Measurements from ENCODE around the gene CD200.
A peak's percentile ranks its signal among the peaks of the same experiment; 100 is the strongest.

The CD200 gene

GRCh38 chr3:112393360-112393728 lies 60.4 kb downstream of the CD200 start:
- H3K27me3 ChIP-seq (ENCODE audit: insufficient read depth, low read length, poor library complexity, severe bottlenecking), result no peaks in the 10 kb centered on the region
- H3K4me2 ChIP-seq (ENCODE audit: low read depth, low read length, poor library complexity, severe bottlenecking), result no peak overlapping the region
- peaks cover 12% of the 10 kb centered on the region for H3K9me3 ChIP-seq (ENCODE audit: insufficient read depth, low read depth, low read length)
- no peak overlapping the region for H2AFZ ChIP-seq (ENCODE audit: low read length)
- peaks cover 84% of the 10 kb centered on the region for H3K4me1 ChIP-seq (ENCODE audit: insufficient read depth, low read length, poor library complexity, severe bottlenecking)
- no peaks in the 10 kb centered on the region; the same call in 1 of the 2 replicates for H3K36me3 ChIP-seq (ENCODE audit: insufficient read depth, low read length)
- no peaks in the 10 kb centered on the region for H3K9me2 ChIP-seq (replicated peaks; ENCODE audit: low read depth, low read length)
- peak overlapping the region; percentile 64 for H3K9ac ChIP-seq (ENCODE audit: low read depth, low read length, poor library complexity, severe bottlenecking)
- H3K4me3 ChIP-seq (ENCODE audit: low read length, poor library complexity, severe bottlenecking), result no peak overlapping the region
- no peak for TF ChIP-seq CTCF (conservative IDR thresholded peaks at IDR 0.05; ENCODE audit: low read length)
- no peak for TF ChIP-seq EZH2phosphoT487 (IDR thresholded peaks at IDR 0.05; ENCODE audit: borderline replicate concordance)
- H3K79me2 ChIP-seq (ENCODE audit: insufficient read depth, low read length), result no peaks in the 10 kb centered on the region
- H4K20me1 ChIP-seq (ENCODE audit: insufficient read depth, low read length, poor library complexity, severe bottlenecking), result no peaks in the 10 kb centered on the region
- peaks cover 22% of the 10 kb centered on the region; the same call in 1 of the 2 replicates for H3F3A ChIP-seq (ENCODE audit: low read depth)

- H3K4me2 ChIP-seq (ENCODE audit: low read depth, low read length, poor library complexity, severe bottlenecking), result peak overlapping the region; percentile 75
- no peaks in the 10 kb centered on the region for H3K9me2 ChIP-seq (replicated peaks; ENCODE audit: low read depth, low read length)
- H3K27me3 ChIP-seq (ENCODE audit: insufficient read depth, low read length, poor library complexity, severe bottlenecking), result no peaks in the 10 kb centered on the region
- H3K4me1 ChIP-seq (ENCODE audit: insufficient read depth, low read length, poor library complexity, severe bottlenecking), result peaks cover 76% of the 10 kb centered on the region
- no peaks in the 10 kb centered on the region for H3K79me2 ChIP-seq (ENCODE audit: insufficient read depth, low read length)
- H3K9me3 ChIP-seq (ENCODE audit: insufficient read depth, low read depth, low read length), result peaks cover 12% of the 10 kb centered on the region
- TF ChIP-seq CTCF (conservative IDR thresholded peaks at IDR 0.05; ENCODE audit: low read length) (no peak), EZH2phosphoT487 (IDR thresholded peaks at IDR 0.05; ENCODE audit: borderline replicate concordance) (no peak)
- H3K9ac ChIP-seq (ENCODE audit: low read depth, low read length, poor library complexity, severe bottlenecking), result peak overlapping the region; percentile 64
- no peaks in the 10 kb centered on the region; the same call in 1 of the 2 replicates for H3K36me3 ChIP-seq (ENCODE audit: insufficient read depth, low read length)
- H3F3A ChIP-seq (ENCODE audit: low read depth), result peaks cover 22% of the 10 kb centered on the region; the same call in 1 of the 2 replicates
- H2AFZ ChIP-seq (ENCODE audit: low read length), result no peak overlapping the region
- H4K20me1 ChIP-seq (ENCODE audit: insufficient read depth, low read length, poor library complexity, severe bottlenecking), result no peaks in the 10 kb centered on the region
- H3K4me3 ChIP-seq (ENCODE audit: low read length, poor library complexity, severe bottlenecking), result peak overlapping the region; percentile 66
Observed at GRCh38 chr3:112394003-112394640, 61.2 kb downstream of the CD200 start.

- peak overlapping the region; percentile 80 for H3K9ac ChIP-seq (ENCODE audit: low read depth, low read length, poor library complexity, severe bottlenecking)
- TF ChIP-seq CTCF (conservative IDR thresholded peaks at IDR 0.05; ENCODE audit: low read length) (no peak), EZH2phosphoT487 (IDR thresholded peaks at IDR 0.05; ENCODE audit: borderline replicate concordance) (no peak)
- peaks cover 12% of the 10 kb centered on the region for H3K9me3 ChIP-seq (ENCODE audit: insufficient read depth, low read depth, low read length)
- H2AFZ ChIP-seq (ENCODE audit: low read length), result no peak overlapping the region
- H3F3A ChIP-seq (ENCODE audit: low read depth), result peaks cover 22% of the 10 kb centered on the region; the same call in 1 of the 2 replicates
- no peaks in the 10 kb centered on the region for H3K27me3 ChIP-seq (ENCODE audit: insufficient read depth, low read length, poor library complexity, severe bottlenecking)
- H3K4me1 ChIP-seq (ENCODE audit: insufficient read depth, low read length, poor library complexity, severe bottlenecking), result peaks cover 66% of the 10 kb centered on the region
- H3K4me2 ChIP-seq (ENCODE audit: low read depth, low read length, poor library complexity, severe bottlenecking), result peak overlapping the region; percentile 75
- peak overlapping the region; percentile 66 for H3K4me3 ChIP-seq (ENCODE audit: low read length, poor library complexity, severe bottlenecking)
- H3K79me2 ChIP-seq (ENCODE audit: insufficient read depth, low read length), result no peaks in the 10 kb centered on the region
- no peaks in the 10 kb centered on the region for H3K9me2 ChIP-seq (replicated peaks; ENCODE audit: low read depth, low read length)
- H3K36me3 ChIP-seq (ENCODE audit: insufficient read depth, low read length), result no peaks in the 10 kb centered on the region; the same call in 1 of the 2 replicates
- no peaks in the 10 kb centered on the region for H4K20me1 ChIP-seq (ENCODE audit: insufficient read depth, low read length, poor library complexity, severe bottlenecking)
Observed at GRCh38 chr3:112395181-112395895, 62.4 kb downstream of the CD200 start.

Data from Loucy (cell line).